ENCODE measurements around the gene GDAP1L1.

Gene GDAP1L1

DNA sequence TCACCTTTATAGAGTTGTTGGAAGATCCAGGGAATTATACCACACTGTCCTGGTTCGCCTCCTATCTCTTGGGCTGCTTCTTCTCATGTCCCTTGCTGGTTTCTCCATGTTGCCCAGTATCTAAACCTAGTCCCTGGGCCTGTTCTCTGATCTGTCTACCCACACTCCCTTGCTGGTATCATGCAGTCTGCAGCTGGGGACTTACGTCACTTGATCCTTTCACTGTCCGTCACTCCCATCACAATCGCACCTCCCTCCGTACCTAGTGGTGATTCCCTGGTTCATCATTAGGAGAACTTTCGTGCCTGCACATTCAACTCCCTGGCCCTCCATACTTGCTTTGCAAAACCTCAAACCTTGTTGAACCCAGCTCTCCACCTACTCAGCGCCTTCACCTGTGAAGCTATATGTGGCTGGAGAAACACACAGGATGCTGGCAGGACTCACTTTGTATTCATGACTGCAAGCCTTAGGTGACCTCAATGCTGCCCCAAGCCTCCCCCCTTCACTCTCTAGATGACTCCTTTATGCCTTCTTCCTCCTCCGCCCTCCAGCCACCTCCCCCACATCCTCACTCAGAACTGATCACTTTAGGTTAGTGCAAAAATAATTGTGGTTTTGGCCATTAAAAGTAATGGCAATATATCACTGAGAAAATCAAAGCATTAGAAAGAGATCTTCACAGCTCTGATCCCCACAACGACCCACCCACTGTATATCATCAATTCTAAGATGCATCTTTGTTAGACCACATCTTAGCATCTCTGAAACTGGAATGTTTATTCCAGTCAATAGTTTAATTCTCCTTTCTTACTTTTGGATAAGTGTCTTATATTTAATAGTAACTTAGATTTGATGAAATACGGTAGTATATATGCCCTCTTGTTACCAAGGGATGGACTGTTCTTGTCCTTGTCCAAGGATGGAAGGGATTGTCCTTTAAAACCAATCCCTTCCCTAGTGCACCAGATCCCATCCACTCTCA is 26.4 kb downstream of the GDAP1L1 start:
- FAIRE-seq, result no peak
- DNase-seq (ENCODE audit: insufficient read length, low spot score), result no peak
- TF ChIP-seq, protein P1, sequence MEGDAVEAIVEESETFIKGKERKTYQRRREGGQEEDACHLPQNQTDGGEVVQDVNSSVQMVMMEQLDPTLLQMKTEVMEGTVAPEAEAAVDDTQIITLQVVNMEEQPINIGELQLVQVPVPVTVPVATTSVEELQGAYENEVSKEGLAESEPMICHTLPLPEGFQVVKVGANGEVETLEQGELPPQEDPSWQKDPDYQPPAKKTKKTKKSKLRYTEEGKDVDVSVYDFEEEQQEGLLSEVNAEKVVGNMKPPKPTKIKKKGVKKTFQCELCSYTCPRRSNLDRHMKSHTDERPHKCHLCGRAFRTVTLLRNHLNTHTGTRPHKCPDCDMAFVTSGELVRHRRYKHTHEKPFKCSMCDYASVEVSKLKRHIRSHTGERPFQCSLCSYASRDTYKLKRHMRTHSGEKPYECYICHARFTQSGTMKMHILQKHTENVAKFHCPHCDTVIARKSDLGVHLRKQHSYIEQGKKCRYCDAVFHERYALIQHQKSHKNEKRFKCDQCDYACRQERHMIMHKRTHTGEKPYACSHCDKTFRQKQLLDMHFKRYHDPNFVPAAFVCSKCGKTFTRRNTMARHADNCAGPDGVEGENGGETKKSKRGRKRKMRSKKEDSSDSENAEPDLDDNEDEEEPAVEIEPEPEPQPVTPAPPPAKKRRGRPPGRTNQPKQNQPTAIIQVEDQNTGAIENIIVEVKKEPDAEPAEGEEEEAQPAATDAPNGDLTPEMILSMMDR (IDR thresholded peaks at IDR 0.05; ENCODE audit: insufficient read depth, missing control alignments), result no peak

DNA sequence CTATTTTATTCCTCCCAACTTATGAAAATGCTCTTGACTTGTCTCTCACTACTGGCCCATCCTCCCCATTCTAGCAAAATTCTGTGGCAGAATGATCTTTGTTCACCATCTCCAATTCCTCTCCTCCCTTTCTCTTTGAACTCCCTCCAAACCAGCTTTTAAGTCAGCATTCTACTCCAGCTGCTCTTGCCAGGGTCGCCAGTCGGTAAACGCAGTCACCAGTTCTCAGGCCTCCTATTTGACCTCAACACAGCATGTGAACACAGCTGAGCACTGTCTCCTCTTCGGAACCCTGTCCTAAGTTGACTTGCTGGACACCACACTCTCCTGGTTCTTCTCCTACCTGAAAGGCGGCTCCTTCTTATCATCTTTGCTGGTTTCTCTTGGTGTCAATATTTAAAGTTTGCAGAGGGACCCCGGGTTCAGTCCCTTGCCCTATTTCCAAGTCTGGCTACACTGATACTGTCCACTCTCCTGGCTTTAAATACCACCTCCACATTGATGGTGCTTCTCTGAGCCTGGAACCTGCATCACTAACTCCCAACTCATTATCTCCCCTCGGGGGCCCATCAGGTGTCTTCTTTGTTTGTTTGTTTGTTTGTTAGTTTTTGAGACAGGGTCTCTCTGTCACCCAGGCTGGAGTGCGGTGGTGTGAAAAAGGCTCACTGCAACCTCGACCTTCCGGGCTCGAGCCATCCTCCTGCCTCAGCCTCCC is 27.4 kb downstream of the GDAP1L1 start:
- DNase-seq (ENCODE audit: insufficient read length, low spot score) (no peak), FAIRE-seq (no peak)
- TF ChIP-seq, protein P1 (IDR thresholded peaks at IDR 0.05; ENCODE audit: insufficient read depth, missing control alignments), result no peak

DNA sequence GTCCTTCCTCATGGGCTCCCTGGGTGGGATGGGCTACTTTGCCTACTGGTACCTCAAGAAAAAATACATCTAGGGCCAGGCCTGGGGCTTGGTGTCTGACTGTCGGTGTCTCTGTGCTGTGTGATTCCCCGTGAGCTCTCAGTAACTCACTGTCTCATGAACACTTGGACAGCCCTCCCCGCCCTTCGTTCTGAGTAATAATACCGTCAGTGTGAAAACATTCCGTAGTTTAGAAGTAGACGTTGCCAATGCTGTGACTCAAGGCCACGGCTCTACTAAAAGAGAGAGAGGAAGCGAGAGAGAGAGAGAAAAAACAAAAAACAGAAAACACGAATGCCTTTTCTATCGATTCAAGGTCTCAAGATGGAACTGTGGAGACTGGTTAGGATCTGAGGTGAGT is 32.1 kb downstream of the GDAP1L1 start:
- no peak for DNase-seq (ENCODE audit: insufficient read length, low spot score)
- TF ChIP-seq, protein P1 (IDR thresholded peaks at IDR 0.05; ENCODE audit: insufficient read depth, missing control alignments), result no peak
- no peak for FAIRE-seq

DNA sequence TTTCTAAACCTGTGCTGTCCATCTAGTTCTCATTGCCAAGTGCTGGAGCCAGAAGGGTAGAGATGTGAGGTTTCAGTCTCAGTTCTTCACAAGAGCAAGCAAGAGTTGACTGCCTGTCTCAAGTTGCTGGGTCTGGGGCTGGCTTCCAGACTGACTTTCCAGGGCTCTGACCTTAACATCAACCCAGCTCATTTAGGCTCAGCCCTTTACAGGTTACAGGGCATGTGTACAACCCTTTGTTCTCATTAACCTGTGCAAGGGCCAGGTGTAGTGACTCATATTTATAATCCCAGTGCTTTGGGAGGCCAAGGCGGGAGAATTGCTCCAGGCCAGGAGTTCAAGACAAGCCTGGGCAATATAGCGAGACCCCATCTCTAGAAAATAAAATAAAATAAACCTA is 33.3 kb downstream of the GDAP1L1 start:
- FAIRE-seq (no peak), DNase-seq (ENCODE audit: insufficient read length, low spot score) (no peak)
- TF ChIP-seq, protein P1 (IDR thresholded peaks at IDR 0.05; ENCODE audit: insufficient read depth, missing control alignments), result no peak

DNA sequence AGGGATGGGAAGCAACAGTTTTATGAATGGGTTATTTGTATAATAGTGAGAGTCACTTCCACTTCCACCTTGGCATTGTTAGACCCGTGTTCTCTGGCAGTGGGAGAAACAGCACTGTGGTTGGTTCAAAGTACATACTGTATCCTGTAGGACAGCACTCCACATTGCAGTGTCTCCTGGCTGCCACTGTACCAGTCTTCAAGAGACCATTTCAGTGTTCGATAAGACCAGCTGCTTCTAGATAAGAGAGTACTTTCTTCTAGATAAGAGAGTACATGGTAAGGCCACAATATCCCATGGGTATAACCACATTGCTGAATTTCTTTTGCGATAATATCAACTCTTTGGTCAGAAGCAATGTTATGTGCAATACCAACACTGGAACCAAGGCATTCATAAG is 35.1 kb downstream of the GDAP1L1 start:
- TF ChIP-seq, protein P1 (IDR thresholded peaks at IDR 0.05; ENCODE audit: insufficient read depth, missing control alignments), result no peak
- no peak for FAIRE-seq

DNA sequence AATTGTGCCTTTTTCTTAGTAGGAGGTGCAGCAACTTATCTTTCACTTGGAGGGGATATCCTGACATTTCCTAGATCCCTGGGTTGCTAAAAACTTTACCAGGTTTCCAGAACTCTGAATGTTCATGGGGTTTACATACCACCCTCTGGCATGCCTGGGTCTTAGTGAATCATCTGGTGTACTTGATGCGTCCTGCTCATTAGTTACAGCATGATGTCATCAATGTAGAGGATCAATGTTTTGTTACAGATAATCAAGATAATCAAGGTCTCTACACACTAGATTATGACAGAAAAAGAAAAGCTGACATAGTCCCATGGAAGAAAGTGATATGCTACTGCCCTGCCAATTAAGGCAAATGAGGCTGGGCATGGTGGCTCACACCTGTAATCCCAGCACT is 36.9 kb downstream of the GDAP1L1 start:
- TF ChIP-seq, protein P1 (IDR thresholded peaks at IDR 0.05; ENCODE audit: insufficient read depth, missing control alignments), result no peak
- no peak for DNase-seq (ENCODE audit: insufficient read length, low spot score)
- no peak for FAIRE-seq

More for the DNA sequence above, 35.1 kb downstream of the GDAP1L1 start:
- no peak for DNase-seq (ENCODE audit: insufficient read length, low spot score)
